HL-60 (cell line): ENCODE measurements around the gene NPDC1.

Experiments
- CTCF ChIP-seq: IDR thresholded peaks from one replicate; pipeline ENCODE4 v1.5.1; 2011; ENCODE audit warnings: low read length, control low read depth, inconsistent platforms; ENCODE audit not compliant: insufficient read depth
- POLR2AphosphoS5 ChIP-seq: IDR thresholded peaks from 2 replicates; pipeline ENCODE4 v1.6.1; 2012; ENCODE audit warnings: low read depth

- TF ChIP-seq CTCF (no peak), POLR2AphosphoS5 (peak; percentile 88)
Observed at GRCh38 chr9:137031904-137032640, 13.9 kb downstream of the NPDC1 start, which contains the start of gene FUT7.
